ENCODE results near the gene PTGIR.

DNA sequence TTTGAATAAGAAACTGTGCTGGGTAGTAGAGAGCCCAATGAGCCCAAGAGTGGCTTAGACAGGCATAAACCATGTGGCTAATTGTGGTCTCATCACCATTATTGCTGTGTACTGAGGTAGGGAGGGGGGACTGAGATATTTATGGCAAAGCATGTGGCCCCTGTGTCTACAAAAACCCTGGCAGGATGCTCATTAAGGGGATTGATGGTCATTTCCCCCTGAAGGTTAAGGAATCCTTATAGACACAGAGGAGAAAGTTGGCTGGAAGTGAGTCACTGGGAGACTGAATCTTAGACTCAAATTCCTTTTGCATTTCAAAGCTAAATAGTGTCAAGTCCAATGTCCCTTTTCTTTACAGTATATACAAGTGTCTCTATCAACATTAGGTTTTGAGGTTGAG, 45.9 kb upstream of the PTGIR start:
- TF ChIP-seq EZH2phosphoT487 (IDR thresholded peaks at IDR 0.05; ENCODE audit: insufficient read depth, low read depth) (no peak), EZH2 (IDR thresholded peaks at IDR 0.05; ENCODE audit: insufficient read depth, poor library complexity, severe bottlenecking) (no peak)
